OCI-LY1 (cell line): Measurements from ENCODE around the gene RAB4B.
A peak's percentile ranks its signal among the peaks of the same experiment; 100 is the strongest.

Experiments
- CTCF ChIP-seq: fragments of 200-600 bp; sonication (generic), shearing (Covaris generic); IDR thresholded peaks from 2 replicates; pipeline ENCODE4 v1.5.1; 2017; ENCODE audit warnings: mild to moderate bottlenecking, antibody characterized with exemption, low read length, moderate library complexity, mixed read lengths
- EZH2 ChIP-seq: fragments of 200-600 bp; sonication (generic), shearing (Covaris generic); IDR thresholded peaks from 2 replicates; pipeline ENCODE4 v1.8.0; 2017; ENCODE audit warnings: borderline replicate concordance, mixed run types, mild to moderate bottlenecking, antibody characterized with exemption, low read length, moderate library complexity, mixed read lengths

GRCh38 chr19:40803857-40804782, 26.1 kb downstream of the RAB4B start:
- TF ChIP-seq CTCF: peak; percentile 10; the same call in 1 of the 2 replicates
- TF ChIP-seq EZH2: no peak
